Fibroblast of villous mesenchyme (primary cell): ENCODE data around the gene XRCC4. TPM values are rescaled to one million over a fixed set of nuclear protein-coding genes. Genes with fewer than 3 reads are reported as not detected.

Experiments
- DNase-seq: peaks from one replicate; pipeline ENCODE4 v3.0.0-alpha.2; 2010; ENCODE audit warnings: low read depth
- H3K4me3 ChIP-seq: 2 replicates; pipeline ENCODE4 v1.5.1; 2011; ENCODE audit warnings: low read depth, mild to moderate bottlenecking, low read length
- total RNA-seq: library from RNA; depleted of rRNA; stranded (reverse); fragments of >200 nt; gene quantifications from 2 replicates; pipeline ENCODE4 v1.2.3, GENCODE V29; 2012
- TF ChIP-seq, protein P1 (sequence below): IDR thresholded peaks from 2 replicates; pipeline ENCODE4 v1.5.1; 2012; ENCODE audit warnings: low read depth, mild to moderate bottlenecking, low read length; ENCODE audit not compliant: insufficient read depth

The XRCC4 gene
- total RNA-seq, 1 donor = 13.0 TPM

DNA sequence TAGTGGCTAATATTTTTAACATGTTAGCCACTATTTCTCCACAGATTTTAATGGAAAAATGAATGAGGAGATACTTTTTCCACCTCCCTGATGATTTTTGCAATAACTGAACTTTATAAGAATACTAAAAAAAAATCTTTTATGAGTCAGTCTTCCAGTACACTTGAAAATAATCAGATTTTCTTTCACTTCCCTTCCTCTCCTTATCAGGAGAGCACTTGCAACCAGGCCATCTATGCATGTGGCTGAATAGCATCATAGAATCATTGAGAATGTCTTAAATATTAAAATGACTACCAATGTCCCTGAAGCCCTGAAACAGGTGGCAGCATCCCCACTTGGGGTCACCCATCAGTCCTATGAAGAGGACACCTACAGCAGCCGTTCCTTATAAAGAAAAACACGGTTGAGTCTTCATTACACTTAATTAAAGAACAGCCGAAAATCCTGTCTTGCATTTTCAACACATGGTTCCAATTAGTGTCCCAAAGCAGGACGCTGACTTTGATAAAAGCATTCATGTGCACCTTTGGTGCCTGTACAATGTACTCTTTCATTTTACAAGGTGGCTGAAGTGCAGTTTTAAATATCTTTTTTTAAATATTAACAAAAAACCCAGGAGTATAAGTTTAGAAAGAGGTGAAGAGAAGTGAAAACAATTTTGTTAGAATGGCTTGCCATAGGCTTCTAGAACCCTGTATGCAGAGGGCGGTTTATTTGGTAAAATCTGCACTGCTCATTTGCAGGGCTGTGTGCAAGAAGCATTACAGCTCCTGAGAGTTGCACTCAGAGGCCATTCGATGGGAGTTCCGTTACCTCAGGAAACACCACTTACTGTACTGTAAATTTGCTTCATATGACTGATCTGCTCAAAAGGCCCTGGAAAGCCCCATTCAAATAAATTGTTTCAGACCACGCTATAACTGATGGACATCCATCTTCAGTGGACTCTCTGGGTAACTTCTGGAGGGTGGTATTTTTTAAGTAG lies 287.3 kb downstream of the XRCC4 start:
- no peak overlapping the region for H3K4me3 ChIP-seq
- DNase-seq = no peak
- TF ChIP-seq, protein P1, sequence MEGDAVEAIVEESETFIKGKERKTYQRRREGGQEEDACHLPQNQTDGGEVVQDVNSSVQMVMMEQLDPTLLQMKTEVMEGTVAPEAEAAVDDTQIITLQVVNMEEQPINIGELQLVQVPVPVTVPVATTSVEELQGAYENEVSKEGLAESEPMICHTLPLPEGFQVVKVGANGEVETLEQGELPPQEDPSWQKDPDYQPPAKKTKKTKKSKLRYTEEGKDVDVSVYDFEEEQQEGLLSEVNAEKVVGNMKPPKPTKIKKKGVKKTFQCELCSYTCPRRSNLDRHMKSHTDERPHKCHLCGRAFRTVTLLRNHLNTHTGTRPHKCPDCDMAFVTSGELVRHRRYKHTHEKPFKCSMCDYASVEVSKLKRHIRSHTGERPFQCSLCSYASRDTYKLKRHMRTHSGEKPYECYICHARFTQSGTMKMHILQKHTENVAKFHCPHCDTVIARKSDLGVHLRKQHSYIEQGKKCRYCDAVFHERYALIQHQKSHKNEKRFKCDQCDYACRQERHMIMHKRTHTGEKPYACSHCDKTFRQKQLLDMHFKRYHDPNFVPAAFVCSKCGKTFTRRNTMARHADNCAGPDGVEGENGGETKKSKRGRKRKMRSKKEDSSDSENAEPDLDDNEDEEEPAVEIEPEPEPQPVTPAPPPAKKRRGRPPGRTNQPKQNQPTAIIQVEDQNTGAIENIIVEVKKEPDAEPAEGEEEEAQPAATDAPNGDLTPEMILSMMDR = no peak

DNA sequence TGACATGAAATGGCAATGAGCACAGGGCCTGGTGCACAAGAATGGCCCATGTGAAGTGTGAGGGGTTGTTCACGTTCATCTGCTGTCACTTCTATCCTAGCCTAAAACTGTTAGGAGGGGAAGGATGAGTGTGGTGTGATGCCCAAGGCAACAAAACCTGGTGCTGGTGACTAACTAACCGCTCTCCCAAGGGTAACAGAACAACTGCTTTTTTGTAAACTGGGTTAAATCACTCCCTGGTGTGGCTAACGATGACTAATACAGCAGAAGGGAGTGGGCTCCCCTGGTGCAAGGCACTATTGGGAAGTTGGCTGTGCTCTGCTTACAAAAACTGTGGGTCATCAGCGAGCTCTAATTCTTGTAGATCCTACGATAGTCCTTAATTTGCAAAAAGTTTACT lies 291.0 kb downstream of the XRCC4 start:
- H3K4me3 ChIP-seq = no peak overlapping the region
- TF ChIP-seq, protein P1 = no peak
- peak; percentile 69 for DNase-seq

DNA sequence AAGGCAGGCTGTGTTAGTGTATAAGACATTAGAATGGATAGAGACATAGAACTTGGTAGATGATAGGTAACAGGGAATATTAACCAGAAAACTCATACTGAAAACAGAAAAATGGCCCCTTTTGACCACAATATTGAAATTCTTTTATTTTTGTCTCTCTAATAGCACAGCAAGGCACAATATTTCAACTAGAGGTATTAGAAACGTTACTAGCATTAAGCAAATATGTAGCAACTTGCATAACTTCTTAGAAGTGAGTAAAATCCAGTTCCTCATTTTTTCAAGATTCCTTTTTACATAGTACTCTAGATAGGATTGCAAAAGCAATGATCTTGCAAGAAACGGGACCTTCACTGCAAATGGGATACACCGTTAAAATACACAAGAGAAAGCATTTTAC lies 291.5 kb downstream of the XRCC4 start:
- H3K4me3 ChIP-seq = no peak overlapping the region
- TF ChIP-seq, protein P1 = no peak
- peak; percentile 60 for DNase-seq

DNA sequence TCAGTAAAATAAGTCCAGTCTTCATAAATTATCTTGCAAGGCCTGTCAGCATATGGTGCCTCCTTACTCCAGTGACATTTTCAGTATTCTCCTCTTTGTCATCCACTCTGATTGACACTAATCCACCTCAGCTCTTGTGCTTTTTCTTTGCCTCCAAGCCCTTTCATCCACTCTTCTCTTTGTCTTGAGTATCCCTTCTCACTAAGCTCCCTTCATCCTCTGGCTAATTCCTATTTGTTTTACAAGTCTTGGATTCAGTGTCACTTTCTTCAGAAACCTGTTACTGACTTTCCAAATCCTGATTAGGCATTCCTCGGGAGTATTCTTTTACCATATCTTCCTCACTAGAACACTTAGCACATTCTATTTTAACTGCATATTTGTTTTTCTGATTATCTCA lies 293.6 kb downstream of the XRCC4 start:
- DNase-seq = no peak
- TF ChIP-seq, protein P1 = no peak
- no peak overlapping the region for H3K4me3 ChIP-seq

DNA sequence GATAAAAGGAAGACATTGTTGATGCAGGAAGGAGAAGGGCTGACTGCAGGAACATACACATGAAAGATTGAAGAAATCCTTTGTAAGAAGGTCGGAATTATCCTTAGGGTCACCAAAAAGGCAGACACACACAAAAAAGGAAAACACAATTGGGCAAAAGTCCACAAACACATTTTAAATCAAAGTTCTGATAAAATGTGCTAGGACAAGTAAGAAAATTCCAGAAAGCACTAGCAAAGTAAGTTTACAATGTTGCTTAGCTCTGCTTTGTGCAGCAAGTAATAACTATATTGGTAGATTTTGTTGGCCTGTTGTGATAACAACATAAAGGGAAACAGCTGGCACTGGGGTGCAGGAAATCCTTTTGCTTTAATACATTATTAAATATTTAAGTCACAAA lies 294.4 kb downstream of the XRCC4 start:
- TF ChIP-seq, protein P1 = no peak

DNA sequence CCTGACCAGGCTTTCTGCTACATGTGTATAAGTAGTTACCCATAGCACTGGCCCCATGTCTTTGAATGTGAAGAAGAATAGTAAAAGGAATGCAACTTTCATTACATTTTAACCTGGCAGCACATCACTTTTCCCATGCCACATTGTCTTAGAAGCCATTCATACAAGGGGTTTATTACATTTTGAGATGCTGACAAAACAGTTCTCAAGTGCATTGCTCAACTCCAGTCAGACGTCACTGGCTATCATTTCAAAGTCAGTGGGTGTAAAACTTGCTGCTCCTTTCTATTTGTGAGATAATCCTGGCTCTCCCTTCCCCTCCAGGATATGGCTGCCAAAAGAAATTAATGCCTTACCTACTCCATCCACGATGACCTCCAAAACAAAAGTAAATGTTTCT lies 297.2 kb downstream of the XRCC4 start:
- peak; percentile 89 for DNase-seq
- TF ChIP-seq, protein P1 = no peak
- no peak overlapping the region for H3K4me3 ChIP-seq

More for the DNA sequence above, 294.4 kb downstream of the XRCC4 start:
- H3K4me3 ChIP-seq = no peak overlapping the region
- DNase-seq = no peak
